HG02943 (cell line): ENCODE measurements around the gene DSG4.

ENCODE experiments used
- ATAC-seq: cut with Tn5 transposase; IDR thresholded peaks from one replicate; pipeline ENCODE4 v1.9.1; 2021; ENCODE audit warnings: mild to moderate bottlenecking, low read depth, moderate library complexity; ENCODE audit not compliant: unreplicated experiment

Gene DSG4

GRCh38 chr18:31445908-31446307 is 69.3 kb downstream of the DSG4 start:
- no peak for ATAC-seq

GRCh38 chr18:31446854-31447253 is 70.3 kb downstream of the DSG4 start:
- ATAC-seq: no peak

- ATAC-seq: no peak
These were observed 71.1 kb downstream of the DSG4 start, which contains the start of gene DSG3 for GRCh38 chr18:31447530-31448191. Gene DSG3 (plus strand): TSS chr18:31447741. CDS start chr18:31447878, 137 bp downstream.

DNA sequence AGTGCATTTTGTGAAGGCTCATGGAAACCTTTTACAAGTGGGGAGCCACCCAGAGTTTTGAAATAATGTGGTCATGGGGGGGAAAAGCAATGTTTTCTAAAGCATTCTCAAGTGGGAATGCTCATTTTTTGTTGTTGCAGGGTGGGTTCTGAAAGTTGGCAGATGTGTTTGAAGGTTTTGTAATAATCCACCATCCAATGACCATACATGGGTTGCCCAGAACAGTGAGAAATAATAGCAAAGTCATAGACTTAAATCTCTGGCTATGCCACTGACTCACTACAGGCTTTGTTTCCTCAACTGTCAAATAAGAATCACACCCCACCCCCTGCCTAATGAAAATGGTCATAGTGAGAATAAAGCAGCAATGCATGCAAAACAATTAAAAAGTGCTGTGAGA is 73.8 kb downstream of the DSG4 start:
- no peak for ATAC-seq

DNA sequence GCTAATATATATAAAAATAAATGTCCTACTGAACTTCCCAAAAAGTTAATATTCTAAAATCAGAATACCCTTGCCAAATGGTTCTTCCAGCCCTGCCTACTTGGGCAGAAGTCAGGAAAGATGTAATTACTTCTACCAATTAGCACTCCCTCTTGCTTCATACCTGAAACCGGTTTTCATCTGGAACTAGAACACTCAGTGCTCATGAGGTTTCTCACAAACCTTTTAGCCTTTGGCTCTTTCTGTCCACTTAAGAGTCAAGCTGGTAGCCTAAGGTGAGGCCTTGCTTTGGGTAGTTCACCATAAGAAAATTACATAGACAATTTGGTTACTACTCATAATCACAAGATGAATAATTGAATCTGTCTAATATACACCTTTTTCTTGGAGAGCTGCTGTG is 75.0 kb downstream of the DSG4 start:
- no peak for ATAC-seq

DNA sequence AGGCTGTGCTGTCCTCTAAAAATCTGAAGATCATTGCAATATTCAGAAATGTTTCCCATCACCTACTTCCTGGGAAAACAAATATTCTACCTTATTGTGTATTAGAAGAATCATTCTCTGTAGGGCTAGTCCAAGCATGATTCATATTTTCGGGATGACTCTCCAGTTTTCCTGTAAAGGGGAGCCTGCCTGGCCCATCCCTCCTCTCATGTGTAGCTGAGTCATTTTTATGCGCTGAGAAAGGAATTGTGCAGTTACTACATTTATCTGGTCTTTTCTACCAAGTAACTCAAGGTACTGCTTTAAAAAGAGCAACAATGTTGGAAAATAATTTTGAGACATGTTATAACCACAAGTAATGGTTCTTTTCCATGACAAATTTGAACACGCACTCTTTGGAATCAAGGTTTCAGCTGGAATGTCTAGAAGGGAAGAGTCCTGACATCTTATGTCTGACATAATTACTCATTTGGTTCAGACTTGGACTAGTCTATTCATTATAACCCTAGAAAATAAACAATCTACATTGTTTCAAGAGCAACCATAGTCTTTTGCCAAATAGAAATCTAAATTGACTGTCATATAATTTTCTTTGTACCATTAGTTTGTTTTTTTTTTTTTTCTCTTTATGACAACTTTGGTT is 77.6 kb downstream of the DSG4 start:
- no peak for ATAC-seq
